Trophoblast cell (in vitro differentiated cells and primary cell): ENCODE measurements around the gene NUDT9.
"Not testable (repeated sequence)": the region's sequence is repeated elsewhere in the genome, so short reads cannot be mapped to it uniquely, and the experiment has no call there.

Source experiments
- DNase-seq, 2 donors: peaks; one replicate each; pipeline ENCODE4 v3.0.0-alpha.2; 2016
- H2AFZ ChIP-seq: 2 replicates; pipeline ENCODE4 v1.6.1; 2013; ENCODE audit warnings: low read length, moderate library complexity, mild to moderate bottlenecking; ENCODE audit not compliant: insufficient read depth, poor library complexity
- H2AK5ac ChIP-seq: 2 replicates; pipeline ENCODE4 v1.6.1; 2013; ENCODE audit warnings: mild to moderate bottlenecking, low read length
- H2BK120ac ChIP-seq: 2 replicates; pipeline ENCODE4 v1.6.1; 2013; ENCODE audit warnings: low read length, mild to moderate bottlenecking, moderate library complexity; ENCODE audit not compliant: insufficient read depth, poor library complexity
- H2BK12ac ChIP-seq: 2 replicates; pipeline ENCODE4 v1.6.1; 2013; ENCODE audit warnings: mild to moderate bottlenecking, low read length, moderate library complexity
- H2BK5ac ChIP-seq: 2 replicates; pipeline ENCODE4 v1.6.1; 2013; ENCODE audit warnings: low read length, low read depth, moderate library complexity, mild to moderate bottlenecking; ENCODE audit not compliant: poor library complexity
- H3K14ac ChIP-seq: 2 replicates; pipeline ENCODE4 v1.6.1; 2013; ENCODE audit warnings: mild to moderate bottlenecking, low read length
- H3K18ac ChIP-seq: 2 replicates; pipeline ENCODE4 v1.6.1; 2013; ENCODE audit warnings: mild to moderate bottlenecking, low read length
- H3K23ac ChIP-seq: 2 replicates; pipeline ENCODE4 v1.6.1; 2013; ENCODE audit warnings: low read length
- H3K27ac ChIP-seq: 2 replicates; pipeline ENCODE4 v1.5.1; 2013; ENCODE audit warnings: low read depth, mild to moderate bottlenecking, inconsistent platforms, low read length, moderate library complexity
- H3K27me3 ChIP-seq: 2 replicates; pipeline ENCODE4 v1.6.1; 2013; ENCODE audit warnings: inconsistent platforms, mild to moderate bottlenecking, low read length, moderate library complexity; ENCODE audit not compliant: insufficient read depth
- H3K36me3 ChIP-seq, 2 experiments: 1 replicate in 1 of 2; 2 replicates in 1 of 2; pipeline ENCODE4 v1.6.1; 2013; ENCODE audit warnings: low read length in 2 of 2, mild to moderate bottlenecking in 2 of 2, moderate library complexity in 1 of 2; ENCODE audit not compliant: insufficient read depth in 2 of 2, control insufficient read depth in 1 of 2
- H3K4ac ChIP-seq: 2 replicates; pipeline ENCODE4 v1.6.1; 2013; ENCODE audit warnings: low read depth, mild to moderate bottlenecking, low read length, moderate library complexity
- H3K4me1 ChIP-seq, 2 experiments: 1 replicate in 1 of 2; 2 replicates in 1 of 2; pipeline ENCODE4 v1.6.1; 2013; ENCODE audit warnings: low read length in 2 of 2, mild to moderate bottlenecking in 2 of 2, moderate library complexity in 1 of 2; ENCODE audit not compliant: insufficient read depth in 2 of 2, control insufficient read depth in 1 of 2
- H3K4me2 ChIP-seq: 2 replicates; pipeline ENCODE4 v1.6.1; 2013; ENCODE audit warnings: inconsistent platforms, mild to moderate bottlenecking, low read length, moderate library complexity
- H3K4me3 ChIP-seq: 2 replicates; pipeline ENCODE4 v1.5.1; 2013; ENCODE audit warnings: mild to moderate bottlenecking, low read depth, low read length, inconsistent platforms
- H3K79me1 ChIP-seq: one replicate; pipeline ENCODE4 v1.6.1; 2013; ENCODE audit warnings: low read length
- H3K79me2 ChIP-seq: 2 replicates; pipeline ENCODE4 v1.6.1; 2013; ENCODE audit warnings: low read length, mild to moderate bottlenecking; ENCODE audit not compliant: control insufficient read depth, insufficient read depth, poor library complexity
- H3K9ac ChIP-seq: 2 replicates; pipeline ENCODE4 v1.6.1; 2013; ENCODE audit warnings: mild to moderate bottlenecking, low read length
- H3K9me3 ChIP-seq: 2 replicates; pipeline ENCODE4 v1.6.1; 2013; ENCODE audit warnings: low read depth, mild to moderate bottlenecking, control low read depth, inconsistent platforms, low read length; ENCODE audit not compliant: insufficient read depth
- H4K12ac ChIP-seq: 2 replicates; pipeline ENCODE4 v1.6.1; 2013; ENCODE audit warnings: low read depth, mild to moderate bottlenecking, low read length, moderate library complexity
- H4K8ac ChIP-seq: 2 replicates; pipeline ENCODE4 v1.6.1; 2013; ENCODE audit warnings: low read depth, mild to moderate bottlenecking, low read length, moderate library complexity
- H4K91ac ChIP-seq: one replicate; pipeline ENCODE4 v1.6.1; 2013; ENCODE audit warnings: low read depth, mild to moderate bottlenecking, low read length, moderate library complexity
- WGBS: extraction: QIAGEN DNeasy Blood & Tissue Kit; methylation state at CpG from one replicate; pipeline ENCODE4 v1.1.7; 2013; ENCODE audit warnings: missing lambda C conversion rate; ENCODE audit not compliant: insufficient read length, insufficient coverage; ENCODE audit errors: extremely low coverage; 5-methylcytosine and 5-hydroxymethylcytosine counted together

NUDT9 gene

GRCh38 chr4:87382931-87383330 is 39.4 kb upstream of the NUDT9 start:
- WGBS, result 100% methylated on average over 1 of the region's 3 CpGs
- Histone ChIP-seq H4K8ac (no peak overlapping the region), H2BK12ac (no peak overlapping the region)

GRCh38 chr4:87384466-87385132 is 37.8 kb upstream of the NUDT9 start:
- H3K14ac ChIP-seq, H4K8ac ChIP-seq, H3K4me1 ChIP-seq, H2BK5ac ChIP-seq, H3K4me2 ChIP-seq, H3K9me3 ChIP-seq, H2BK12ac ChIP-seq, H3K27ac ChIP-seq, H3K9ac ChIP-seq, H3K27me3 ChIP-seq, H2AK5ac ChIP-seq, H2AFZ ChIP-seq, H3K36me3 ChIP-seq, H3K18ac ChIP-seq, H3K4ac ChIP-seq, DNase-seq, H3K79me2 ChIP-seq, H4K91ac ChIP-seq, H3K4me3 ChIP-seq, H2BK120ac ChIP-seq, H4K12ac ChIP-seq, H3K23ac ChIP-seq, H3K79me1 ChIP-seq: not testable (repeated sequence)
- no CpG with 5 or more reads among the region's 9 CpGs for WGBS

More at GRCh38 chr4:87382931-87383330, 39.4 kb upstream of the NUDT9 start:
- no peak overlapping the region for H2BK120ac ChIP-seq
- no peak overlapping the region for H3K18ac ChIP-seq
- no peak overlapping the region for H3K27ac ChIP-seq
- peaks cover 2 to 4% of the 10 kb centered on the region in 2 experiments for H3K36me3 ChIP-seq
- H3K14ac ChIP-seq, result no peak overlapping the region
- no peaks in the 10 kb centered on the region for H3K4me1 ChIP-seq
- no peak overlapping the region for H2AFZ ChIP-seq
- no peaks in the 10 kb centered on the region for H3K9me3 ChIP-seq
- no peak overlapping the region for H2AK5ac ChIP-seq
- no peak overlapping the region for H3K9ac ChIP-seq
- DNase-seq, result no peak
- no peaks in the 10 kb centered on the region for H3K79me1 ChIP-seq
- H4K12ac ChIP-seq, result no peak overlapping the region
- H3K27me3 ChIP-seq, result no peaks in the 10 kb centered on the region
- H2BK5ac ChIP-seq, result no peak overlapping the region
- no peak overlapping the region for H3K23ac ChIP-seq
- no peak overlapping the region for H3K4me2 ChIP-seq
- H3K4me3 ChIP-seq, result no peak overlapping the region
- H4K91ac ChIP-seq, result no peak overlapping the region
- no peaks in the 10 kb centered on the region for H3K79me2 ChIP-seq
- H3K4ac ChIP-seq, result no peak overlapping the region

DNA sequence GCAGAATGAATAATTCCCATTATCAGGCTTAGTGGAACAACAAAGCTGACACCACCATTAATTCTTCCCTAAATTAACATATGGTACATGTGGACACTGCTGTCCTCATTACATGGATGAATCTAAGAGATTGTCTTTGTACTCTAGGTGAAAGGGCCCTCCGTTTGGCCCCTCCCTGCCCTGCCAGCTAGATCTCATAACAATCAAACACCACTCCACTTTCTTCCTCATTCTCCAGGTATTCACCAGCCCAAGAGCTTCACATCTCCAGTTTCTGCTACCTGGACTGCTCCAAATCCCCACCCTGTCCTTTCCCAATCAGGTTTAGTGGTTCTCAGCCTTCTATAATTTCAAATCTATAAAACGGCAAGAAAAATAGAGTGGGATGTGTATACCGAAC is 35.1 kb upstream of the NUDT9 start:
- no peaks in the 10 kb centered on the region for H3K79me2 ChIP-seq
- H3K36me3 ChIP-seq, result no peaks in the 10 kb centered on the region
- no peak overlapping the region for H3K4me2 ChIP-seq
- H4K91ac ChIP-seq, result no peak overlapping the region
- H2BK120ac ChIP-seq, result no peak overlapping the region
- no peaks in the 10 kb centered on the region for H3K27me3 ChIP-seq
- no peak overlapping the region for H4K8ac ChIP-seq
- no peak overlapping the region for H2AFZ ChIP-seq
- no peak for DNase-seq
- no peak overlapping the region for H3K4me3 ChIP-seq
- H3K27ac ChIP-seq, result no peak overlapping the region
- no peak overlapping the region for H3K23ac ChIP-seq
- H2BK12ac ChIP-seq, result no peak overlapping the region
- no peak overlapping the region for H4K12ac ChIP-seq
- H3K79me1 ChIP-seq, result peaks cover 5% of the 10 kb centered on the region
- H3K4me1 ChIP-seq, result peaks cover 0 to 4% of the 10 kb centered on the region in 2 experiments
- H3K14ac ChIP-seq, result no peak overlapping the region
- no CpG with 5 or more reads among the region's 3 CpGs for WGBS
- H3K9ac ChIP-seq, result no peak overlapping the region
- no peak overlapping the region for H3K18ac ChIP-seq
- H2BK5ac ChIP-seq, result no peak overlapping the region
- no peak overlapping the region for H3K4ac ChIP-seq
- no peaks in the 10 kb centered on the region for H3K9me3 ChIP-seq
- no peak overlapping the region for H2AK5ac ChIP-seq

DNA sequence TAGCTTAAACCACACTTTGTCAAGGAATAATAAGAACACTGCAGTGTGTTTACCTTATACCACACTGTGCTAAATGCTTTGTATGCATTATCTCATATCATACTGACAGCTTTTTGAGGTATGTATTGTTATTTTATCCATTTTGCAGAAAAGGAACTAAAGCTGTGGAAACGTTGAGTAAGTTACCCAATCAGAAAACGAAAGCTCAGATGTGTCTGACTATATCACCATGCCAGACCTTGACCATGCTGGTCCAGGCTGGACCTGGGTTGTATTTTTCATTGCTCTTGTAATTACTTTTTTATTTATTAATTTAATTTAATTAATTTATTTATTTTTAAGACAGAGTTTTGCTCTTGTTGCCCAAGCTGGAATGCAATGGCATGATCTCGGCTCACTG is 33.5 kb upstream of the NUDT9 start:
- Histone ChIP-seq H2BK12ac (no peak overlapping the region), H3K14ac (no peak overlapping the region), H3K9me3 (no peaks in the 10 kb centered on the region), H3K9ac (no peak overlapping the region), H4K8ac (no peak overlapping the region), H3K4me3 (no peak overlapping the region), H3K79me2 (no peaks in the 10 kb centered on the region), H2AK5ac (no peak overlapping the region), H3K36me3 (no peaks in the 10 kb centered on the region), H3K79me1 (peaks cover 5% of the 10 kb centered on the region), H3K18ac (no peak overlapping the region), H2BK5ac (no peak overlapping the region), H3K23ac (no peak overlapping the region), H3K4ac (no peak overlapping the region), H4K91ac (no peak overlapping the region), H2AFZ (no peak overlapping the region), H3K4me2 (no peak overlapping the region), H4K12ac (no peak overlapping the region), H3K27me3 (no peaks in the 10 kb centered on the region), H3K4me1 (peaks cover 0 to 4% of the 10 kb centered on the region in 2 experiments), H2BK120ac (no peak overlapping the region), H3K27ac (no peak overlapping the region)
- no peak for DNase-seq
- no CpG with 5 or more reads among the region's 3 CpGs for WGBS
